GM06990 (cell line): ENCODE results near the gene MATN4.
"Not testable (repeated sequence)": the region's sequence is repeated elsewhere in the genome, so short reads cannot be mapped to it uniquely, and the experiment has no call there.

Source experiments
- DNase-seq: peaks from one replicate; pipeline ENCODE4 v3.0.0-alpha.2; 2011; ENCODE audit not compliant: insufficient read length; ENCODE audit errors: extremely low read depth
- H3K27me3 ChIP-seq: replicated peaks from 2 replicates; pipeline ENCODE4 v1.6.0; 2011; ENCODE audit warnings: low read length; ENCODE audit not compliant: control insufficient read depth, insufficient read depth
- H3K36me3 ChIP-seq: 2 replicates; pipeline ENCODE4 v1.5.1; 2011; ENCODE audit warnings: low read length; ENCODE audit not compliant: control insufficient read depth, insufficient read depth
- H3K4me3 ChIP-seq: replicated peaks from 2 replicates; pipeline ENCODE4 v1.5.1; 2011; ENCODE audit warnings: low read depth, mild to moderate bottlenecking, control low read depth, low read length
- TF ChIP-seq, protein P1 (sequence below): IDR thresholded peaks from 2 replicates; pipeline ENCODE4 v1.5.1; 2011; ENCODE audit warnings: low read length, control low read depth, mild to moderate bottlenecking, inconsistent platforms; ENCODE audit not compliant: insufficient read depth, poor library complexity, severe bottlenecking

MATN4 gene

DNA sequence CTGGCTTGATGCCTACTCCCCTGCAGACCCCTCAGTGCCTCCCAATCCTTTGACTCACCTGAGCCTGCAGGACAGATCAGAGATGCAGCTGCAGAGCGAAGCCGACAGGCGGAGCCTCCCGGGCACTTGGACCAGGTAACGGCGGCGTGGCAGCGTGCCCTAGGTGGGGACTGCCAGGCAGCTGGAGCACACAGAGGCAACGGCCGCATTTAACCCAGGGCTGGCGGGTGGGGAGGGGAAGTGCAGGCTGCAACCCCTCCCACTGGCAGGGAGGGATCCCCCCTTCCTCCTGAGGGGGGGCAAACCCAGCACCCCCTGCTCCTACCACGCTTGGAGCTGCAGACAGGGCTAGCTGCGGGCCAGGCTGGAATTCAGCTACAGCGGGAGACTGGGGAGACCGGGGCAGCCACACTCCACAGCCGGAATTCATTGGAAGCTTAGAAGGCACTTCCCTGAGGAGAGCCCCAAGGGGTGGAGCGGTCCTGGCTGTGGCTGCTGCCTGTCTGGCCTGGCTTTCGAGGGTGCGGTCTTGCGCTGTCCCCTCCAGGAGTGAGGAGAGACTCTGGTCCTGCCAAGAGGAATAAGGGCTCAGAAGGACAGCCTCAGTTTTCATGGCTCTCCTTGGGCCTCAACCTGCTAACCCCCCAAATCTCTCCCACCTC lies at the start of gene MATN4:
Gene MATN4 (minus strand): TSS at position 183 of the 662 bp plus-strand sequence. CDS start 2,717 bp downstream, outside the sequence.
- DNase-seq, result no peak
- TF ChIP-seq, protein P1, sequence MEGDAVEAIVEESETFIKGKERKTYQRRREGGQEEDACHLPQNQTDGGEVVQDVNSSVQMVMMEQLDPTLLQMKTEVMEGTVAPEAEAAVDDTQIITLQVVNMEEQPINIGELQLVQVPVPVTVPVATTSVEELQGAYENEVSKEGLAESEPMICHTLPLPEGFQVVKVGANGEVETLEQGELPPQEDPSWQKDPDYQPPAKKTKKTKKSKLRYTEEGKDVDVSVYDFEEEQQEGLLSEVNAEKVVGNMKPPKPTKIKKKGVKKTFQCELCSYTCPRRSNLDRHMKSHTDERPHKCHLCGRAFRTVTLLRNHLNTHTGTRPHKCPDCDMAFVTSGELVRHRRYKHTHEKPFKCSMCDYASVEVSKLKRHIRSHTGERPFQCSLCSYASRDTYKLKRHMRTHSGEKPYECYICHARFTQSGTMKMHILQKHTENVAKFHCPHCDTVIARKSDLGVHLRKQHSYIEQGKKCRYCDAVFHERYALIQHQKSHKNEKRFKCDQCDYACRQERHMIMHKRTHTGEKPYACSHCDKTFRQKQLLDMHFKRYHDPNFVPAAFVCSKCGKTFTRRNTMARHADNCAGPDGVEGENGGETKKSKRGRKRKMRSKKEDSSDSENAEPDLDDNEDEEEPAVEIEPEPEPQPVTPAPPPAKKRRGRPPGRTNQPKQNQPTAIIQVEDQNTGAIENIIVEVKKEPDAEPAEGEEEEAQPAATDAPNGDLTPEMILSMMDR, result no peak

DNA sequence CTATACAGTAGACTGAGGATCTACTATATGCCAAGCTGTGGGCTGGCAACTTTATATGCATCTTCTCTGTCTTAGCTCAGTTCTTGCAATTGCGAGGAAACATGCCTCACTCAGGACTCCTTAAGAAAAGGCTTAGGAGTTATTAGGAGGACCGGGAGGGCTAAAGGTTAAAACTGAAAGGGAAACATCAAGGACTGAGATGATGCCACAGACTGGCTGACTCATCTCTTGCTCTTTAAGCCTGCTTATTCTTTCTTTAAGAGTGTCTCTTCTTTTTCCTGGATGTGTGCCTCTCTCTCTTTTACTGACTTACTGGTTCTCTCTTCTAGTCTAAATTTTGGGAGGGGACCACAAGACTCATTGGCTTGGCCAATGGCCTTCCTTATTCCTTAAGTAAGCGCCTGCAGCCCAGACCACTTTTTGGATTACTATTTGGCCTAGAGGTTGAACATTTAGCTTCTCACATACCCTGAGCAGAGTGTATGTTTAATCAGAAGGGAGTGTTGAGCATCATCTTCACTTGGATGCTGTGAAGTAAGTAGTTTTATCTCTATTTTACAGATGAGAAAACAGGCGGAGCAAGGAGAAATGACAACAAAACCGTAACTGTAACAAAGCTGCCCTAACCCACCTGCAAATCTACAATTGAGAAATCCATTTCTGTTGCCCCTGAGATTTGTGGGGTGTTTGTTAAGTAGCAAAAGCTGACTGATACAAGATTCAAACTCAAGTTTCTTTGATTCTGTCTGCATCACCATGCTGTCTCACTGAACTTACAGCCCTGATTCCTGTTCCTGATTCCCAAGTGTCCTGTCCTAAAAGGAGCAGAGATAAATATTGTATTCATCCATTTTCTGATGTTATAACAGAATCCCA lies 47.3 kb upstream of the MATN4 start:
- no peak for DNase-seq
- Histone ChIP-seq H3K4me3 (no peak overlapping the region), H3K36me3 (no peaks in the 10 kb centered on the region), H3K27me3 (no peaks in the 10 kb centered on the region)
- TF ChIP-seq, protein P1, result no peak

More for the DNA sequence above, at the start of gene MATN4:
- Histone ChIP-seq H3K36me3 (no peaks in the 10 kb centered on the region), H3K4me3 (no peak within 1 kb of the TSS), H3K27me3 (no peaks in the 10 kb centered on the region; the same call in none of the 2 replicates)

GRCh38 chr20:45354423-45355208 lies 46.5 kb upstream of the MATN4 start:
- Histone ChIP-seq H3K36me3 (no peaks in the 10 kb centered on the region), H3K4me3 (no peak overlapping the region), H3K27me3 (no peaks in the 10 kb centered on the region)
- TF ChIP-seq, protein P1, result no peak
- DNase-seq, result no peak

- Histone ChIP-seq H3K36me3 (no peaks in the 10 kb centered on the region), H3K27me3 (no peaks in the 10 kb centered on the region), H3K4me3 (no peak overlapping the region)
- no peak for DNase-seq
- TF ChIP-seq, protein P1, result no peak
These were observed 45.6 kb upstream of the MATN4 start for GRCh38 chr20:45353746-45354145.

DNA sequence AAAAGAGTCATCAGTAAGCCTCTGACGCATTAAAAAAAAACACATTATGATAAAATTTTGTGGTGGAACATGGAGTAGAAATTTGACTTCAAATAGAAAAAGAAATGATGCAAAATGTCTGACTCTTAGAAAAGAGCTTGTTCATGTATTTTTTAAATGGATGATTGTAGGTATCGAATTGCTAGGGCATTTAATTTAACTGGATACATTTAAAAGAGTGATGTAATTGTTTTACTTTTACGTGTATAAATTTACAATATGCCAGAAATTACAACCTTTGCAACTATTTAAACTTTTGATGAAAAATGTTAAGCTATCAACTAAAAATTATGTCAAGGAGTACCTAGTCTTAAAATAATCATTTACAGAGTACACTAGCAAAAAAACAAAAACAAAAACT lies 44.6 kb upstream of the MATN4 start:
- no peak for DNase-seq
- no peak overlapping the region for H3K4me3 ChIP-seq
- H3K27me3 ChIP-seq, result no peaks in the 10 kb centered on the region
- no peaks in the 10 kb centered on the region for H3K36me3 ChIP-seq
- TF ChIP-seq, protein P1, result no peak

- not testable (repeated sequence) for H3K27me3 ChIP-seq, H3K4me3 ChIP-seq, DNase-seq, H3K36me3 ChIP-seq
These were observed 42.7 kb upstream of the MATN4 start for GRCh38 chr20:45350795-45351194.
